Subcutaneous abdominal adipose tissue (tissue), 5 donors: Measurements from ENCODE around the gene COL11A2.
"Not testable (repeated sequence)": the region's sequence is repeated elsewhere in the genome, so short reads cannot be mapped to it uniquely, and the experiment has no call there.

Experiments used
- H3K27ac ChIP-seq: one replicate; pipeline ENCODE4 v1.7.0; 2013; ENCODE audit warnings: low read depth, mild to moderate bottlenecking, inconsistent platforms, low read length, moderate library complexity
- H3K27me3 ChIP-seq, 5 donors: one replicate each; pipeline ENCODE4 v1.7.0; 2013; ENCODE audit warnings: low read length in 5 of 5, inconsistent platforms in 1 of 5; ENCODE audit not compliant: control insufficient read depth in 5 of 5, insufficient read depth in 4 of 5
- H3K36me3 ChIP-seq, 5 donors: one replicate each; pipeline ENCODE4 v1.7.0; 2013; ENCODE audit warnings: low read length in 5 of 5; ENCODE audit not compliant: control insufficient read depth in 5 of 5, insufficient read depth in 5 of 5
- H3K4me1 ChIP-seq, 5 donors: one replicate each; pipeline ENCODE4 v1.7.0; 2013; ENCODE audit warnings: low read length in 5 of 5, mild to moderate bottlenecking in 3 of 5, moderate library complexity in 1 of 5; ENCODE audit not compliant: control insufficient read depth in 5 of 5, insufficient read depth in 5 of 5
- H3K4me3 ChIP-seq, 5 donors: one replicate each; pipeline ENCODE4 v1.7.0; 2013; ENCODE audit warnings: low read length in 5 of 5, low read depth in 1 of 5
- H3K9ac ChIP-seq, 5 donors: one replicate each; pipeline ENCODE4 v1.7.0; 2013; ENCODE audit warnings: low read length in 5 of 5, mild to moderate bottlenecking in 4 of 5, moderate library complexity in 3 of 5
- H3K9me3 ChIP-seq, 5 donors: one replicate each; pipeline ENCODE4 v1.7.0; 2013; ENCODE audit warnings: low read length in 5 of 5; ENCODE audit not compliant: control insufficient read depth in 5 of 5
- donor health status: healthy.
- donor health status: healthy.
- donor health status: healthy.
- donor health status: healthy.
- donor health status: healthy.

The COL11A2 gene

GRCh38 chr6:33160728-33161344 is 31.4 kb downstream of the COL11A2 start:
- Histone ChIP-seq H3K9ac (peak overlapping the region in 3 of 5 donors; percentile 42 to 46 (median 43)), H3K27me3 (peaks cover 0 to 5% (median 0%) of the 10 kb centered on the region in 5 donors), H3K27ac (no peak overlapping the region)

GRCh38 chr6:33160096-33160495 is 32.2 kb downstream of the COL11A2 start:
- Histone ChIP-seq H3K4me3 (no peak overlapping the region), H3K9ac (no peak overlapping the region), H3K4me1 (peaks cover 0 to 17% (median 14%) of the 10 kb centered on the region in 5 donors), H3K9me3 (no peaks in the 10 kb centered on the region), H3K36me3 (no peaks in the 10 kb centered on the region), H3K27me3 (peaks cover 0 to 5% (median 0%) of the 10 kb centered on the region in 5 donors), H3K27ac (no peak overlapping the region)

More at GRCh38 chr6:33160728-33161344, 31.4 kb downstream of the COL11A2 start:
- H3K4me1 ChIP-seq, result peaks cover 0 to 17% (median 14%) of the 10 kb centered on the region in 5 donors
- H3K9me3 ChIP-seq, result no peaks in the 10 kb centered on the region
- peak overlapping the region in 1 of 5 donors; percentile 73 for H3K4me3 ChIP-seq
- no peaks in the 10 kb centered on the region for H3K36me3 ChIP-seq

GRCh38 chr6:33156964-33157363 is 35.3 kb downstream of the COL11A2 start:
- no peaks in the 10 kb centered on the region for H3K27me3 ChIP-seq
- peaks cover 0 to 2% (median 0%) of the 10 kb centered on the region in 5 donors for H3K9me3 ChIP-seq
- H3K9ac ChIP-seq, result no peak overlapping the region
- no peak overlapping the region for H3K4me3 ChIP-seq
- no peaks in the 10 kb centered on the region for H3K36me3 ChIP-seq
- peaks cover 0 to 13% (median 11%) of the 10 kb centered on the region in 5 donors for H3K4me1 ChIP-seq
- H3K27ac ChIP-seq, result no peak overlapping the region

DNA sequence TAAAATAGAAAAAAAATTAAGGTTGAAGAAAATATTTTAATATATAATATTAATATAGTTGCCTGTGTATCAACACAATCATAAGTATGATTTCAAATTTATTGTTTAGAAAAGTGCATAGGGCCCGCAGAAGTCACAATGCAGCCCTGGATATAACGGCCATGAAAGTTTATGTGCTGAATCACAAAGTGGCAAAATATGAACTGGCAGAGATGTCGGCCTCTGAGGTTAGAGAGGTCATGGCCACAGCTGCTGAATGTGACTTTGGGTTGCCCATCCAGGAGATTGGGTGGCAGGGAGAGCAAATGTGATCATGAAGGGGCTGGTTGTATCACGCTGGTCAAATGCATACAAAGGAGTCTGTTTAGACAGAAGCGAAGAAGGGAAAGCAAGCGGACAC is 35.7 kb downstream of the COL11A2 start:
- H3K9ac ChIP-seq, result no peak overlapping the region
- H3K27ac ChIP-seq, result no peak overlapping the region
- no peak overlapping the region for H3K4me3 ChIP-seq
- H3K27me3 ChIP-seq, result no peaks in the 10 kb centered on the region
- no peaks in the 10 kb centered on the region for H3K36me3 ChIP-seq
- peaks cover 0 to 9% (median 7%) of the 10 kb centered on the region in 5 donors for H3K4me1 ChIP-seq
- H3K9me3 ChIP-seq, result peaks cover 0 to 2% (median 0%) of the 10 kb centered on the region in 5 donors

DNA sequence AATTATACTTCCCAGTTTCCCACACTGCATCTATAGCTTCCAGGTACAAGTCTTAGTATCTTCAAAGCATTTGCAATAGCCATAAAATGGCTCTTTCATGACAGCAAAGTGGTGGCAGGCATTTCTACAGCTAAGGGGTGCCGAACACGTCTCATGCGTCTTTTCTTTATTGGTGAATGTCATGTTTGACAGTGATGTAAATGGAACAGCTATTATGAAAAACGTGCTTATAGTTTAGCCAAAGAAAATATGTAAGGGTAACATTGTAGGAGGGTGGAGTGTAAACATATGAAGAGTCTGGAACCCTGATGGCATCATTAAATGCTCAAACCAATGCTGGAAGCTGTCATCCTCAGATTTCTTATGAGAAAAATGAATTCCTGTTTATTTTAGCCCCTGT is 37.9 kb downstream of the COL11A2 start:
- H3K9ac ChIP-seq, result no peak overlapping the region
- no peaks in the 10 kb centered on the region for H3K4me1 ChIP-seq
- H3K4me3 ChIP-seq, result no peak overlapping the region
- peaks cover 0 to 3% (median 3%) of the 10 kb centered on the region in 5 donors for H3K27me3 ChIP-seq
- H3K27ac ChIP-seq, result no peak overlapping the region
- peaks cover 0 to 2% (median 0%) of the 10 kb centered on the region in 5 donors for H3K9me3 ChIP-seq
- no peaks in the 10 kb centered on the region for H3K36me3 ChIP-seq

GRCh38 chr6:33151050-33151449 is 41.2 kb downstream of the COL11A2 start:
- Histone ChIP-seq H3K27me3 (peaks cover 0 to 6% (median 3%) of the 10 kb centered on the region in 5 donors), H3K27ac (no peak overlapping the region), H3K36me3 (no peaks in the 10 kb centered on the region), H3K9me3 (peaks cover 0 to 2% (median 0%) of the 10 kb centered on the region in 5 donors), H3K9ac (no peak overlapping the region), H3K4me1 (peaks cover 0 to 3% (median 0%) of the 10 kb centered on the region in 5 donors), H3K4me3 (no peak overlapping the region)

DNA sequence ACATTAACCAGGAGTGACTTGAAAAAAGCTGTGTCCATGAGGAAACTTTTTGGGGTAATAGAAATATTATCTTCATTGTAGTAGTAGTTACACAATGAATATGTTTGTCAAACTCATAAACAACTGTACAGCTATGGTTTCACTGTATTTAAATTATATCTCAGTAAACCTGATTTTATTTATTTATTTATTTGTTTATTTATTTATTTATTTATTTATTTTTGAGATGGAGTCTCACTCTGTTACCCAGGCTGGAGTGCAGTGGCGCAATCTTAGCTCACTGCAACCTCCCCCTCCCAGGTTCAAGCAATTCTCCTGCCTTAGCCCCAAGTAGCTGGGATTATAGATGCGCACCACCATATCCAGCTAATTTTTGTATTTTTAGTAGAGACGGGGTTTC is 41.7 kb downstream of the COL11A2 start:
- not testable (repeated sequence) for H3K27ac ChIP-seq, H3K4me1 ChIP-seq, H3K36me3 ChIP-seq, H3K9ac ChIP-seq, H3K27me3 ChIP-seq, H3K4me3 ChIP-seq, H3K9me3 ChIP-seq

DNA sequence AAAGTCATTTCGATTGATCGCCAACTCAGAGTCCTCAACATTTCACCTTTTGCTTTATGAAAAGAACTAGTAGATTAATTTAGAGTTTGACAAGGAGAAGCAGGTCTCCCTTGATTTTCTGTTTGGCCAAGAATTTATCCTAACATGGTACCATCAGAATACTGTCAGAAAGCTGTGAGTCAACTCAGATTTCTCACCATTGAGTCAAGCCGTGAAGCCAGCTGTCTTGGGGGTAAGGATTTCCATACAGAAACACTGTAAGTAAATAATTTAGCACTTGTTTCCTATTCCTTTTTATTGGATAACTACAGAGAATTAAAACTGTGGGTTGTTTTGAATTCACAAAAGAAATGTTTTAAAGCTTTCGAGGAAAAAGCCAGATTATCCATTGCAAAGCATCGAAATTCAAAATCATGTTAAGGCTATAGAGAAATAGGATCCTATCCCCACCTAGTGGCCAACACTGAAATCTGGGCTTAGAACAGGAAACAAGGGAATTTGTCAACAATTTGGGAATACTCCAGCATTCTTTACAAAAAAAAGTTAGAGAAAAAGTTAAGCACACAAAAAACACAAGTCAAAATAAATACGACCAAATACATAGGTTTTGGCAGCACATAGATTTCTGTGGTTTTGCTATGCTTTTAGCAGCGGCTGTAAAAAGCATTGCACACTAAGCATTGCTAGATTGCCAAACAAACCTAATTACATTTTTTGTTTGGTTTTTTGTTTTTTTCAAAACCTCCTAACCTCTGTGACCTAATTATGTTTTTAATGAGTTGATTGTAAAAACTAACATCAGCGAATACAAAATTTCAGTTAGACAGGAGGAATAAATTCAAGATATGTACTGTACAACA is 44.2 kb downstream of the COL11A2 start:
- Histone ChIP-seq H3K27me3 (peaks cover 0 to 6% (median 3%) of the 10 kb centered on the region in 5 donors), H3K36me3 (no peaks in the 10 kb centered on the region), H3K4me3 (no peak overlapping the region), H3K9ac (no peak overlapping the region), H3K9me3 (peaks cover 0 to 5% (median 0%) of the 10 kb centered on the region in 5 donors), H3K4me1 (peaks cover 0 to 4% (median 0%) of the 10 kb centered on the region in 5 donors), H3K27ac (no peak overlapping the region)

- H3K4me1 ChIP-seq, result peaks cover 0 to 8% (median 0%) of the 10 kb centered on the region in 5 donors
- peaks cover 0 to 12% (median 5%) of the 10 kb centered on the region in 5 donors for H3K27me3 ChIP-seq
These were observed 47.9 kb downstream of the COL11A2 start for GRCh38 chr6:33144373-33144772.

More at GRCh38 chr6:33144373-33144772, 47.9 kb downstream of the COL11A2 start:
- no peak overlapping the region for H3K4me3 ChIP-seq
- no peaks in the 10 kb centered on the region for H3K36me3 ChIP-seq
- H3K9me3 ChIP-seq, result peaks cover 0 to 4% (median 0%) of the 10 kb centered on the region in 5 donors
- H3K27ac ChIP-seq, result no peak overlapping the region
- no peak overlapping the region for H3K9ac ChIP-seq
